Endothelial cell of umbilical vein (primary cell): ENCODE data around the gene CCDC126. TPM values are rescaled to one million over a fixed set of nuclear protein-coding genes. Genes with fewer than 3 reads are reported as not detected.

Experiments
- BruUV-seq: library from RNA; stranded (reverse); fragments of 400-500 nt; replicated peaks from 2 replicates; lab custom pipeline; 2021; lab: Mats Ljungman, UMichigan
- CTCF ChIA-PET: fragments of 300-600, 350-600 bp; sonication (Branson Sonifier 250); formaldehyde crosslinking; loops from one replicate; lab custom pipeline; 2021; ENCODE audit warnings: antibody characterized with exemption, inconsistent platforms; lab: Charles Lee
- POLR2A ChIA-PET: fragments of 300-600, 350-600 bp; sonication (Branson Sonifier 250); formaldehyde crosslinking; loops from one replicate; lab custom pipeline; 2021; ENCODE audit warnings: antibody characterized with exemption, inconsistent platforms; lab: Charles Lee
- DNase-seq: peaks from one replicate; pipeline ENCODE4 v3.0.0-alpha.2; 2011; ENCODE audit warnings: low read depth, low spot score
- FAIRE-seq: peaks from 2 replicates; lab custom pipeline; 2011; peaks lifted over from hg19 to GRCh38; lab: Jason Lieb, UNC
- H2AFZ ChIP-seq: 2 replicates; pipeline ENCODE4 v1.6.0; 2012; ENCODE audit warnings: low read depth, low read length, control low read depth, inconsistent platforms
- H3K27ac ChIP-seq: 2 replicates; pipeline ENCODE4 v1.5.1; 2011; ENCODE audit warnings: low read depth, mild to moderate bottlenecking, control low read depth, low read length, moderate library complexity; ENCODE audit not compliant: insufficient read depth
- H3K27me3 ChIP-seq, 2 experiments: 2 replicates each; pipeline versions ENCODE4 v1.6.0 to v1.6.1; 2011; ENCODE audit warnings: low read length in 2 of 2, mixed read lengths in 1 of 2; ENCODE audit not compliant: control insufficient read depth in 2 of 2, insufficient read depth in 2 of 2
- H3K36me3 ChIP-seq, 2 experiments: 2 replicates in 1 of 2; 3 replicates in 1 of 2; pipeline ENCODE4 v1.5.1; 2011; ENCODE audit warnings: low read length in 2 of 2, mild to moderate bottlenecking in 1 of 2, moderate library complexity in 1 of 2; ENCODE audit not compliant: control insufficient read depth in 2 of 2, insufficient read depth in 2 of 2; ENCODE audit errors: extremely low read depth in 1 of 2
- H3K4me1 ChIP-seq: 3 replicates; pipeline ENCODE4 v1.5.1; 2011; ENCODE audit warnings: mild to moderate bottlenecking, low read length; ENCODE audit not compliant: control insufficient read depth, insufficient read depth; ENCODE audit errors: extremely low read depth
- H3K4me2 ChIP-seq: 2 replicates; pipeline ENCODE4 v1.6.1; 2011; ENCODE audit warnings: low read length, control low read depth, mixed read lengths; ENCODE audit not compliant: insufficient read depth
- H3K4me3 ChIP-seq, 3 experiments: fragments of 200-600 bp in 1 of 3; sonication (generic), shearing (Covaris generic) in 1 of 3; replicated peaks in 1 of 3; 2 replicates each; pipeline ENCODE4 v1.5.1; 2011 to 2016; ENCODE audit warnings: control low read depth in 3 of 3, low read length in 3 of 3, mild to moderate bottlenecking in 2 of 3, inconsistent platforms in 1 of 3, low read depth in 1 of 3, moderate library complexity in 1 of 3; ENCODE audit not compliant: insufficient read depth in 1 of 3
- H3K79me2 ChIP-seq: 2 replicates; pipeline ENCODE4 v1.6.0; 2012; ENCODE audit warnings: low read length, inconsistent platforms; ENCODE audit not compliant: control insufficient read depth, insufficient read depth
- H3K9ac ChIP-seq: replicated peaks from 2 replicates; pipeline ENCODE3; 2011; ENCODE audit warnings: low read length, control low read depth; ENCODE audit not compliant: insufficient read depth; ENCODE audit errors: extremely low read depth
- H3K9me1 ChIP-seq: replicated peaks from 3 replicates; pipeline ENCODE4 v1.6.0; 2011; ENCODE audit warnings: mild to moderate bottlenecking, low read length; ENCODE audit not compliant: control insufficient read depth, insufficient read depth; ENCODE audit errors: extremely low read depth
- H3K9me3 ChIP-seq: replicated peaks from 2 replicates; pipeline ENCODE4 v1.5.1; 2012; ENCODE audit warnings: low read length, inconsistent platforms; ENCODE audit not compliant: control insufficient read depth, insufficient read depth
- H4K20me1 ChIP-seq: replicated peaks from 2 replicates; pipeline ENCODE3; 2011; ENCODE audit warnings: mild to moderate bottlenecking, low read length; ENCODE audit not compliant: control insufficient read depth, insufficient read depth; ENCODE audit errors: extremely low read depth
- EZH2 ChIP-seq: IDR thresholded peaks from 2 replicates; pipeline ENCODE4 v1.6.1; 2012; ENCODE audit warnings: borderline replicate concordance, low read depth, mild to moderate bottlenecking, moderate library complexity, low read length, inconsistent platforms; ENCODE audit not compliant: severe bottlenecking
- FOS ChIP-seq: IDR thresholded peaks from 2 replicates; pipeline ENCODE4 v1.6.1; 2011; ENCODE audit warnings: mild to moderate bottlenecking, low read length, moderate library complexity, borderline replicate concordance; ENCODE audit not compliant: insufficient read depth
- GATA2 ChIP-seq: IDR thresholded peaks from 2 replicates; pipeline ENCODE4 v1.7.0; 2011; ENCODE audit warnings: low read depth, mild to moderate bottlenecking, moderate library complexity, mixed read lengths, low read length; ENCODE audit not compliant: insufficient read length, insufficient read depth
- JUN ChIP-seq: IDR thresholded peaks from 2 replicates; pipeline ENCODE4 v1.6.1; 2011; ENCODE audit warnings: borderline replicate concordance, low read depth; ENCODE audit not compliant: insufficient read length, insufficient read depth
- MYC ChIP-seq: IDR thresholded peaks from one replicate; pipeline ENCODE4 v1.6.1; 2011; ENCODE audit warnings: mild to moderate bottlenecking, low read depth, low read length
- POLR2A ChIP-seq: IDR thresholded peaks from 2 replicates; pipeline ENCODE4 v1.6.1; 2012; ENCODE audit warnings: low read depth, mild to moderate bottlenecking, control low read depth, low read length
- POLR2AphosphoS5 ChIP-seq: IDR thresholded peaks from 2 replicates; pipeline ENCODE4 v1.6.1; 2012; ENCODE audit warnings: low read depth, mild to moderate bottlenecking, control low read depth, low read length, moderate library complexity; ENCODE audit not compliant: insufficient read depth
- dilution Hi-C: fragments of 300-500 bp; cut with MboI; formaldehyde crosslinking; loops from one replicate; pipeline ENCODE4 v1.15.0; 2019; ENCODE audit warnings: low sequenced_read_pairs; ENCODE audit not compliant: extremely low pct_ligation_motif_present
- intact Hi-C: fragments of 100-400 bp; cut with micrococcal nuclease; formaldehyde crosslinking; loops from one replicate; pipeline ENCODE4 v1.10.0; 2022
- polyA plus RNA-seq, 4 experiments: library from polyadenylated mRNA; depleted of rRNA in 3 of 4; stranded (reverse) in 3 of 4; unstranded in 1 of 4; fragments of >200 nt; gene quantifications; 2 replicates each; pipeline versions ENCODE4 v1.2.1 to v1.2.3, GENCODE V29; 2011 to 2012; ENCODE audit warnings: missing spikeins in 1 of 4
- small RNA-seq: library from RNA; depleted of rRNA; stranded (forward); fragments of <200 nt; gene quantifications from one replicate; pipeline ENCODE3, GENCODE V24; 2012; ENCODE audit warnings: low replicate concordance, low read depth; ENCODE audit not compliant: insufficient read depth, insufficient read length
- total RNA-seq: library from RNA; stranded (reverse); gene quantifications from 2 replicates; pipeline ENCODE4 v1.2.3, GENCODE V29; 2021
- TF ChIP-seq, protein P1 (sequence below): IDR thresholded peaks from 2 replicates; pipeline ENCODE4 v1.6.1; 2011; ENCODE audit not compliant: insufficient read depth, insufficient read length
- TF ChIP-seq, protein P2 (sequence below), 2 donors: IDR thresholded peaks; 1 replicate in 1 of 2; 2 replicates in 1 of 2; pipeline ENCODE4 v1.5.1; 2011; ENCODE audit warnings: low read length in 2 of 2, mild to moderate bottlenecking in 2 of 2, moderate library complexity in 2 of 2, control low read depth in 1 of 2, inconsistent platforms in 1 of 2, low read depth in 1 of 2; ENCODE audit not compliant: insufficient read depth in 1 of 2; ENCODE audit errors: extremely low read depth in 1 of 2

CCDC126 gene
- total and polyA plus RNA-seq, 2 donors (not counting 3 experiments of a cell fraction or from before 2014, with no cell fraction given): 4.9 to 8.6 TPM

DNA sequence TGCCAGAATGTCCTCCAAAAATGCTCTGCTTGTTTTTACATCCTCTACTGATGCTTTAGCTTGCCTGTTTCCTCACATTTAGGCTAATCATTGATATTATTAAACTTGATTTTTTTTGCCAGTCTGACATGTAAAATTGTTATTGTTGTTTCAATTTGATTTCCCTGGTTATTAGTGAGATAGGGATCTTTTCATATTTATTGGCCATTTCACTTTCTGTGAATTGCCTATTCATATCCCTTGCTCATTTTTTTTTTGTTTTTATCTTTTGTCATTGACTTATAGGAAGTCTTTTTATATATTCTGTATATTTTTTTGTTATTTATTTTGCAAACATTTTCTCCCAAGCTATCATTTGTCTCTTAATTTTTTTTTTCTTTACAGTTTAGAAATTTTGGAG lies 96.0 kb downstream of the CCDC126 start:
- no peak overlapping the region for H3K27ac ChIP-seq
- no peaks in the 10 kb centered on the region for H3K79me2 ChIP-seq
- peaks cover 0 to 5% of the 10 kb centered on the region in 2 experiments for H3K36me3 ChIP-seq
- no peak overlapping the region for H3K4me3 ChIP-seq
- no TSS peak for BruUV-seq
- no peaks in the 10 kb centered on the region for H3K9me1 ChIP-seq
- no peak overlapping the region for H3K4me2 ChIP-seq
- H2AFZ ChIP-seq: no peak overlapping the region
- H4K20me1 ChIP-seq: no peaks in the 10 kb centered on the region
- TF ChIP-seq FOS: no peak
- TF ChIP-seq GATA2: no peak
- TF ChIP-seq MYC: no peak
- no peak for TF ChIP-seq EZH2
- no peak for TF ChIP-seq POLR2A
- TF ChIP-seq POLR2AphosphoS5: no peak
- TF ChIP-seq, protein P1, sequence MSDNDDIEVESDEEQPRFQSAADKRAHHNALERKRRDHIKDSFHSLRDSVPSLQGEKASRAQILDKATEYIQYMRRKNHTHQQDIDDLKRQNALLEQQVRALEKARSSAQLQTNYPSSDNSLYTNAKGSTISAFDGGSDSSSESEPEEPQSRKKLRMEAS: no peak
- TF ChIP-seq JUN: no peak
- TF ChIP-seq, protein P2, sequence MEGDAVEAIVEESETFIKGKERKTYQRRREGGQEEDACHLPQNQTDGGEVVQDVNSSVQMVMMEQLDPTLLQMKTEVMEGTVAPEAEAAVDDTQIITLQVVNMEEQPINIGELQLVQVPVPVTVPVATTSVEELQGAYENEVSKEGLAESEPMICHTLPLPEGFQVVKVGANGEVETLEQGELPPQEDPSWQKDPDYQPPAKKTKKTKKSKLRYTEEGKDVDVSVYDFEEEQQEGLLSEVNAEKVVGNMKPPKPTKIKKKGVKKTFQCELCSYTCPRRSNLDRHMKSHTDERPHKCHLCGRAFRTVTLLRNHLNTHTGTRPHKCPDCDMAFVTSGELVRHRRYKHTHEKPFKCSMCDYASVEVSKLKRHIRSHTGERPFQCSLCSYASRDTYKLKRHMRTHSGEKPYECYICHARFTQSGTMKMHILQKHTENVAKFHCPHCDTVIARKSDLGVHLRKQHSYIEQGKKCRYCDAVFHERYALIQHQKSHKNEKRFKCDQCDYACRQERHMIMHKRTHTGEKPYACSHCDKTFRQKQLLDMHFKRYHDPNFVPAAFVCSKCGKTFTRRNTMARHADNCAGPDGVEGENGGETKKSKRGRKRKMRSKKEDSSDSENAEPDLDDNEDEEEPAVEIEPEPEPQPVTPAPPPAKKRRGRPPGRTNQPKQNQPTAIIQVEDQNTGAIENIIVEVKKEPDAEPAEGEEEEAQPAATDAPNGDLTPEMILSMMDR (IDR thresholded peaks at IDR 0.05; ENCODE audit: extremely low read depth in 1 of 2, insufficient read depth in 1 of 2, low read depth in 1 of 2, low read length in 2 of 2): no peak
- DNase-seq (no peak), FAIRE-seq (no peak)
- CTCF ChIA-PET: interaction anchor here (1.8 to 2.1 kb wide), 2 partner anchors 9 to 16 kb away, joined by 5 to 8 read pairs; no protein-coding TSS in a partner anchor
- H3K27me3 ChIP-seq: no peaks in the 10 kb centered on the region
- H3K9me3 ChIP-seq: no peaks in the 10 kb centered on the region
- no peaks in the 10 kb centered on the region for H3K4me1 ChIP-seq
- POLR2A ChIA-PET: no interaction called here
- dilution Hi-C loops: no loop called here
- no peak overlapping the region for H3K9ac ChIP-seq
- intact Hi-C loops: no loop called here

Small RNA genes within 50 kb of the gene (small RNA-seq; reads per million reads assigned to genes)
- gene AC006026.2: not detected

Other genes with a start within 250 kb of the CCDC126 start
- gene IGF2BP3, start 126.9 kb upstream of the CCDC126 start, total RNA-seq: 111 and 117 TPM in 2 replicates
- 30.7 and 41.2 TPM in 2 replicates for gene IGF2BP3, start 126.9 kb upstream of the CCDC126 start, polyA plus RNA-seq
- gene TRA2A, start 65.4 kb upstream of the CCDC126 start, total RNA-seq: 105 and 112 TPM in 2 replicates
- 55.1 and 85.7 TPM in 2 replicates for gene TRA2A, start 65.4 kb upstream of the CCDC126 start, polyA plus RNA-seq
- 6.1 and 8.1 TPM in 2 replicates for gene FAM221A, start 82.8 kb downstream of the CCDC126 start, total RNA-seq
- gene FAM221A, start 82.8 kb downstream of the CCDC126 start, polyA plus RNA-seq: 7.8 and 9.4 TPM in 2 replicates
- gene STK31, start 112.8 kb downstream of the CCDC126 start, total RNA-seq: 0.44 TPM in 1 of 2 replicates, not detected in the other
- gene STK31, start 112.8 kb downstream of the CCDC126 start, polyA plus RNA-seq: 0.02 TPM in 1 of 2 replicates, not detected in the other